ENCODE measurements around the gene KLHDC4. TPM values are rescaled to one million over a fixed set of nuclear protein-coding genes. Genes with fewer than 3 reads are reported as not detected.
A peak's percentile ranks its signal among the peaks of the same experiment; 100 is the strongest.

KLHDC4 gene
- total and polyA plus RNA-seq, 11 donors = 6.8 to 20.5 (median 14.3) TPM

GRCh38 chr16:87701078-87701460, 64.7 kb downstream of the KLHDC4 start:
- no peak for ATAC-seq
- no peaks in the 10 kb centered on the region for H3K27me3 ChIP-seq
- intact Hi-C loops (cut with DNase I) = loop anchor here in 1 of 10 donors (5.0 kb wide), 1 partner anchor 114 kb away; no protein-coding TSS in a partner anchor
- no peak overlapping the region for H3K27ac ChIP-seq
- no peak for DNase-seq
- no peaks in the 10 kb centered on the region for H3K9me3 ChIP-seq
- H3K4me1 ChIP-seq = peaks cover 0 to 15% (median 0%) of the 10 kb centered on the region in 12 donors
- TF ChIP-seq POLR2A (IDR thresholded peaks at IDR 0.05) = no peak
- TF ChIP-seq CTCF (IDR thresholded peaks at IDR 0.05) = no peak
- WGBS, 4 donors = 83 to 99% (median 94%) methylated on average over 10 to 11 of the region's 11 CpGs
- peaks cover 0 to 34% (median 4%) of the 10 kb centered on the region in 9 donors for H3K36me3 ChIP-seq
- no peak overlapping the region for H3K4me3 ChIP-seq

- Histone ChIP-seq H3K27ac (no peak overlapping the region), H3K36me3 (peaks cover 0 to 34% (median 4%) of the 10 kb centered on the region in 9 donors), H3K27me3 (no peaks in the 10 kb centered on the region), H3K4me3 (no peak overlapping the region), H3K9me3 (no peaks in the 10 kb centered on the region), H3K4me1 (peaks cover 0 to 15% (median 0%) of the 10 kb centered on the region in 12 donors)
- no peak for DNase-seq
- intact Hi-C loops (cut with DNase I) = loop anchor here in 1 of 10 donors (5.0 kb wide), 1 partner anchor 113 kb away; no protein-coding TSS in a partner anchor
- no peak for ATAC-seq
- TF ChIP-seq POLR2A (IDR thresholded peaks at IDR 0.05) = no peak
- TF ChIP-seq CTCF (IDR thresholded peaks at IDR 0.05) = no peak
- WGBS, 4 donors = 84 to 94% (median 88%) methylated on average over 19 of the region's 19 CpGs
Observed at GRCh38 chr16:87700406-87701077, 65.2 kb downstream of the KLHDC4 start.

GRCh38 chr16:87698676-87699199, 67.0 kb downstream of the KLHDC4 start:
- no peak for ATAC-seq
- Histone ChIP-seq H3K4me3 (no peak overlapping the region), H3K27ac (peak overlapping the region in 1 of 12 donors; percentile 32), H3K4me1 (peaks cover 0 to 15% (median 0%) of the 10 kb centered on the region in 12 donors), H3K27me3 (no peaks in the 10 kb centered on the region), H3K9me3 (no peaks in the 10 kb centered on the region), H3K36me3 (peaks cover 0 to 31% (median 4%) of the 10 kb centered on the region in 9 donors)
- intact Hi-C loops (cut with DNase I) = no loop called here
- WGBS, 4 donors = 86 to 90% (median 87%) methylated on average over 17 to 20 of the region's 20 CpGs
- DNase-seq = no peak
- TF ChIP-seq POLR2A (IDR thresholded peaks at IDR 0.05) = no peak
- TF ChIP-seq CTCF (IDR thresholded peaks at IDR 0.05) = no peak

- ATAC-seq = no peak
- 92 to 96% (median 93%) methylated on average over 7 of the region's 7 CpGs for WGBS, 4 donors
- intact Hi-C loops (cut with DNase I) = no loop called here
- TF ChIP-seq POLR2A (IDR thresholded peaks at IDR 0.05) = no peak
- TF ChIP-seq CTCF (IDR thresholded peaks at IDR 0.05) = no peak
- peak overlapping the region in 1 of 12 donors; percentile 32 for H3K27ac ChIP-seq
- no peak overlapping the region for H3K4me3 ChIP-seq
- peaks cover 0 to 26% (median 4%) of the 10 kb centered on the region in 9 donors for H3K36me3 ChIP-seq
- H3K27me3 ChIP-seq = no peaks in the 10 kb centered on the region
- H3K4me1 ChIP-seq = peaks cover 0 to 13% (median 0%) of the 10 kb centered on the region in 12 donors
- H3K9me3 ChIP-seq = no peaks in the 10 kb centered on the region
- DNase-seq = no peak
Observed at GRCh38 chr16:87698241-87698640, 67.5 kb downstream of the KLHDC4 start.
